ENCODE measurements around the gene CCER1.

- TF ChIP-seq CTCF (IDR thresholded peaks at IDR 0.05) (peak; percentile 29; the same call in 1 of the 3 replicates), REST (IDR thresholded peaks at IDR 0.05) (no peak), POLR2A (IDR thresholded peaks at IDR 0.05; ENCODE audit: low read length) (no peak), HMGXB4 (CRISPR knock-in tag; IDR thresholded peaks at IDR 0.05; ENCODE audit: borderline replicate concordance) (no peak), CBX2 (IDR thresholded peaks at IDR 0.05; ENCODE audit: borderline replicate concordance, low read depth) (no peak), RNF2 (IDR thresholded peaks at IDR 0.05; ENCODE audit: borderline replicate concordance, low read depth) (no peak), EP300 (IDR thresholded peaks at IDR 0.05) (no peak), CHD4 (IDR thresholded peaks at IDR 0.05; ENCODE audit: borderline replicate concordance) (no peak)
These were observed 987 bp downstream of the CCER1 start for GRCh38 chr12:90953956-90954421.
